ENCODE data around the gene HOXB13. TPM values are rescaled to one million over a fixed set of nuclear protein-coding genes. Genes with fewer than 3 reads are reported as not detected.

Gene HOXB13
- total RNA-seq, 1 experiment from 2014 or later = not detected

- no peak for DNase-seq
- Mint-ChIP-seq H3K36me3 (ENCODE audit: insufficient read depth in 1 of 3, low read depth in 3 of 3) (no peaks in the 10 kb centered on the region; a peak in 1 of 7 replicates), H3K27me3 (ENCODE audit: low read depth) (peaks cover 99% of the 10 kb centered on the region), H3K4me3 (no peak overlapping the region), H3K9me3 (no peaks in the 10 kb centered on the region), H3K27ac (no peak overlapping the region; a peak in 1 of 7 replicates), H3K4me1 (peaks cover 5 to 8% of the 10 kb centered on the region in 2 experiments)
- H3K56ac ChIP-seq (ENCODE audit: insufficient read length, low read depth, low read length) = no peak overlapping the region
- H3K14ac ChIP-seq (ENCODE audit: insufficient read depth, low read length) = no peak overlapping the region
- H2AFZ ChIP-seq (ENCODE audit: low read length) = no peak overlapping the region
- no peaks in the 10 kb centered on the region for H4K20me1 ChIP-seq (ENCODE audit: control insufficient read depth, insufficient read depth, insufficient read length)
- no peaks in the 10 kb centered on the region for H3K79me2 ChIP-seq (ENCODE audit: insufficient read depth, low read length)
- H3K9me3 ChIP-seq (ENCODE audit: control insufficient read depth, low read depth, low read length) = no peaks in the 10 kb centered on the region
- H3K23ac ChIP-seq (ENCODE audit: insufficient read length, low read depth, low read length) = no peak overlapping the region
- H3K23me2 ChIP-seq (ENCODE audit: insufficient read length, low read depth, low read length, poor library complexity, severe bottlenecking) = no peaks in the 10 kb centered on the region
- H3K4me2 ChIP-seq (ENCODE audit: insufficient read depth, insufficient read length, low read length) = no peak overlapping the region
- peaks cover 69% of the 10 kb centered on the region for H3K27me3 ChIP-seq (ENCODE audit: insufficient read depth, low read length)
- H4K8ac ChIP-seq (replicated peaks; ENCODE audit: insufficient read length, low read depth, low read length) = no peak overlapping the region
- WGBS (ENCODE audit: extremely low coverage, insufficient read length, low lambda C conversion rate) = no CpG with 5 or more reads among the region's 3 CpGs
- no peak overlapping the region for H2AK5ac ChIP-seq (ENCODE audit: insufficient read length, low read length)
- no peak overlapping the region for H3K27ac ChIP-seq (ENCODE audit: insufficient read length, low read depth, low read length)
- H2BK120ac ChIP-seq (ENCODE audit: low read depth, low read length, poor library complexity, severe bottlenecking) = no peak overlapping the region
- H3K4ac ChIP-seq (ENCODE audit: low read depth, low read length) = no peak overlapping the region
- no peaks in the 10 kb centered on the region for H3K4me1 ChIP-seq (ENCODE audit: insufficient read depth, low read length)
- no peak overlapping the region for H2BK15ac ChIP-seq (ENCODE audit: low read depth, low read length)
- no peak overlapping the region for H4K5ac ChIP-seq (ENCODE audit: insufficient read length, low read depth, low read length)
- no peak for TF ChIP-seq CTCF (conservative IDR thresholded peaks at IDR 0.05)
- no peak overlapping the region for H3K9ac ChIP-seq (ENCODE audit: extremely low read depth, insufficient read length, low read length)
- H2BK5ac ChIP-seq (ENCODE audit: insufficient read length, low read length) = no peak overlapping the region
- no peaks in the 10 kb centered on the region for H3K79me1 ChIP-seq (ENCODE audit: insufficient read depth, low read depth, low read length, poor library complexity, severe bottlenecking)
- no peak overlapping the region for H4K91ac ChIP-seq (ENCODE audit: insufficient read length, low read depth, low read length)
- no peak overlapping the region for H2BK20ac ChIP-seq (ENCODE audit: low read depth, low read length, poor library complexity, severe bottlenecking)
- H3T11ph ChIP-seq (ENCODE audit: low read length) = no peak overlapping the region
- no peak overlapping the region for H3K18ac ChIP-seq (ENCODE audit: insufficient read length, low read depth, low read length)
- no peak overlapping the region for H2BK12ac ChIP-seq (ENCODE audit: insufficient read length, low read depth, low read length)
Observed at GRCh38 chr17:48756830-48757251, 28.3 kb upstream of the HOXB13 start.
